Endothelial cell of umbilical vein (primary cell): Measurements from ENCODE around the gene LEPROT. TPM values are rescaled to one million over a fixed set of nuclear protein-coding genes. Genes with fewer than 3 reads are reported as not detected.
A peak's percentile ranks its signal among the peaks of the same experiment; 100 is the strongest.

Experiments
- BruUV-seq: library from RNA; stranded (reverse); fragments of 400-500 nt; replicated peaks from 2 replicates; lab custom pipeline; 2021; lab: Mats Ljungman, UMichigan
- CTCF ChIA-PET: fragments of 300-600, 350-600 bp; sonication (Branson Sonifier 250); formaldehyde crosslinking; loops from one replicate; lab custom pipeline; 2021; ENCODE audit warnings: antibody characterized with exemption, inconsistent platforms; lab: Charles Lee
- POLR2A ChIA-PET: fragments of 300-600, 350-600 bp; sonication (Branson Sonifier 250); formaldehyde crosslinking; loops from one replicate; lab custom pipeline; 2021; ENCODE audit warnings: antibody characterized with exemption, inconsistent platforms; lab: Charles Lee
- DNase-seq: peaks from one replicate; pipeline ENCODE4 v3.0.0-alpha.2; 2011; ENCODE audit warnings: low read depth, low spot score
- FAIRE-seq: peaks from 2 replicates; lab custom pipeline; 2011; peaks lifted over from hg19 to GRCh38; lab: Jason Lieb, UNC
- H2AFZ ChIP-seq: 2 replicates; pipeline ENCODE4 v1.6.0; 2012; ENCODE audit warnings: low read depth, low read length, control low read depth, inconsistent platforms
- H3K27ac ChIP-seq: 2 replicates; pipeline ENCODE4 v1.5.1; 2011; ENCODE audit warnings: low read depth, mild to moderate bottlenecking, control low read depth, low read length, moderate library complexity; ENCODE audit not compliant: insufficient read depth
- H3K27me3 ChIP-seq, 2 experiments: 2 replicates each; pipeline versions ENCODE4 v1.6.0 to v1.6.1; 2011; ENCODE audit warnings: low read length in 2 of 2, mixed read lengths in 1 of 2; ENCODE audit not compliant: control insufficient read depth in 2 of 2, insufficient read depth in 2 of 2
- H3K36me3 ChIP-seq, 2 experiments: 2 replicates in 1 of 2; 3 replicates in 1 of 2; pipeline ENCODE4 v1.5.1; 2011; ENCODE audit warnings: low read length in 2 of 2, mild to moderate bottlenecking in 1 of 2, moderate library complexity in 1 of 2; ENCODE audit not compliant: control insufficient read depth in 2 of 2, insufficient read depth in 2 of 2; ENCODE audit errors: extremely low read depth in 1 of 2
- H3K4me1 ChIP-seq: 3 replicates; pipeline ENCODE4 v1.5.1; 2011; ENCODE audit warnings: mild to moderate bottlenecking, low read length; ENCODE audit not compliant: control insufficient read depth, insufficient read depth; ENCODE audit errors: extremely low read depth
- H3K4me2 ChIP-seq: 2 replicates; pipeline ENCODE4 v1.6.1; 2011; ENCODE audit warnings: low read length, control low read depth, mixed read lengths; ENCODE audit not compliant: insufficient read depth
- H3K4me3 ChIP-seq, 3 experiments: fragments of 200-600 bp in 1 of 3; sonication (generic), shearing (Covaris generic) in 1 of 3; replicated peaks in 1 of 3; 2 replicates each; pipeline ENCODE4 v1.5.1; 2011 to 2016; ENCODE audit warnings: control low read depth in 3 of 3, low read length in 3 of 3, mild to moderate bottlenecking in 2 of 3, inconsistent platforms in 1 of 3, low read depth in 1 of 3, moderate library complexity in 1 of 3; ENCODE audit not compliant: insufficient read depth in 1 of 3
- H3K79me2 ChIP-seq: 2 replicates; pipeline ENCODE4 v1.6.0; 2012; ENCODE audit warnings: low read length, inconsistent platforms; ENCODE audit not compliant: control insufficient read depth, insufficient read depth
- H3K9ac ChIP-seq: replicated peaks from 2 replicates; pipeline ENCODE3; 2011; ENCODE audit warnings: low read length, control low read depth; ENCODE audit not compliant: insufficient read depth; ENCODE audit errors: extremely low read depth
- H3K9me1 ChIP-seq: replicated peaks from 3 replicates; pipeline ENCODE4 v1.6.0; 2011; ENCODE audit warnings: mild to moderate bottlenecking, low read length; ENCODE audit not compliant: control insufficient read depth, insufficient read depth; ENCODE audit errors: extremely low read depth
- H3K9me3 ChIP-seq: replicated peaks from 2 replicates; pipeline ENCODE4 v1.5.1; 2012; ENCODE audit warnings: low read length, inconsistent platforms; ENCODE audit not compliant: control insufficient read depth, insufficient read depth
- H4K20me1 ChIP-seq: replicated peaks from 2 replicates; pipeline ENCODE3; 2011; ENCODE audit warnings: mild to moderate bottlenecking, low read length; ENCODE audit not compliant: control insufficient read depth, insufficient read depth; ENCODE audit errors: extremely low read depth
- CTCF ChIP-seq, 2 donors: IDR thresholded peaks; 1 replicate in 1 of 2; 2 replicates in 1 of 2; pipeline ENCODE4 v1.5.1; 2011; ENCODE audit warnings: low read length in 2 of 2, mild to moderate bottlenecking in 2 of 2, moderate library complexity in 2 of 2, control low read depth in 1 of 2, inconsistent platforms in 1 of 2, low read depth in 1 of 2; ENCODE audit not compliant: insufficient read depth in 1 of 2; ENCODE audit errors: extremely low read depth in 1 of 2
- EZH2 ChIP-seq: IDR thresholded peaks from 2 replicates; pipeline ENCODE4 v1.6.1; 2012; ENCODE audit warnings: borderline replicate concordance, low read depth, mild to moderate bottlenecking, moderate library complexity, low read length, inconsistent platforms; ENCODE audit not compliant: severe bottlenecking
- GATA2 ChIP-seq: IDR thresholded peaks from 2 replicates; pipeline ENCODE4 v1.7.0; 2011; ENCODE audit warnings: low read depth, mild to moderate bottlenecking, moderate library complexity, mixed read lengths, low read length; ENCODE audit not compliant: insufficient read length, insufficient read depth
- JUN ChIP-seq: IDR thresholded peaks from 2 replicates; pipeline ENCODE4 v1.6.1; 2011; ENCODE audit warnings: borderline replicate concordance, low read depth; ENCODE audit not compliant: insufficient read length, insufficient read depth
- MYC ChIP-seq: IDR thresholded peaks from one replicate; pipeline ENCODE4 v1.6.1; 2011; ENCODE audit warnings: mild to moderate bottlenecking, low read depth, low read length
- POLR2A ChIP-seq: IDR thresholded peaks from 2 replicates; pipeline ENCODE4 v1.6.1; 2012; ENCODE audit warnings: low read depth, mild to moderate bottlenecking, control low read depth, low read length
- POLR2AphosphoS5 ChIP-seq: IDR thresholded peaks from 2 replicates; pipeline ENCODE4 v1.6.1; 2012; ENCODE audit warnings: low read depth, mild to moderate bottlenecking, control low read depth, low read length, moderate library complexity; ENCODE audit not compliant: insufficient read depth
- dilution Hi-C: fragments of 300-500 bp; cut with MboI; formaldehyde crosslinking; loops from one replicate; pipeline ENCODE4 v1.15.0; 2019; ENCODE audit warnings: low sequenced_read_pairs; ENCODE audit not compliant: extremely low pct_ligation_motif_present
- intact Hi-C: fragments of 100-400 bp; cut with micrococcal nuclease; formaldehyde crosslinking; loops from one replicate; pipeline ENCODE4 v1.10.0; 2022
- polyA plus RNA-seq, 4 experiments: library from polyadenylated mRNA; depleted of rRNA in 3 of 4; stranded (reverse) in 3 of 4; unstranded in 1 of 4; fragments of >200 nt; gene quantifications; 2 replicates each; pipeline versions ENCODE4 v1.2.1 to v1.2.3, GENCODE V29; 2011 to 2012; ENCODE audit warnings: missing spikeins in 1 of 4
- total RNA-seq: library from RNA; stranded (reverse); gene quantifications from 2 replicates; pipeline ENCODE4 v1.2.3, GENCODE V29; 2021

The LEPROT gene
- total and polyA plus RNA-seq, 2 donors (not counting 3 experiments of a cell fraction or from before 2014, with no cell fraction given), result 80.6 to 94.8 TPM

DNA sequence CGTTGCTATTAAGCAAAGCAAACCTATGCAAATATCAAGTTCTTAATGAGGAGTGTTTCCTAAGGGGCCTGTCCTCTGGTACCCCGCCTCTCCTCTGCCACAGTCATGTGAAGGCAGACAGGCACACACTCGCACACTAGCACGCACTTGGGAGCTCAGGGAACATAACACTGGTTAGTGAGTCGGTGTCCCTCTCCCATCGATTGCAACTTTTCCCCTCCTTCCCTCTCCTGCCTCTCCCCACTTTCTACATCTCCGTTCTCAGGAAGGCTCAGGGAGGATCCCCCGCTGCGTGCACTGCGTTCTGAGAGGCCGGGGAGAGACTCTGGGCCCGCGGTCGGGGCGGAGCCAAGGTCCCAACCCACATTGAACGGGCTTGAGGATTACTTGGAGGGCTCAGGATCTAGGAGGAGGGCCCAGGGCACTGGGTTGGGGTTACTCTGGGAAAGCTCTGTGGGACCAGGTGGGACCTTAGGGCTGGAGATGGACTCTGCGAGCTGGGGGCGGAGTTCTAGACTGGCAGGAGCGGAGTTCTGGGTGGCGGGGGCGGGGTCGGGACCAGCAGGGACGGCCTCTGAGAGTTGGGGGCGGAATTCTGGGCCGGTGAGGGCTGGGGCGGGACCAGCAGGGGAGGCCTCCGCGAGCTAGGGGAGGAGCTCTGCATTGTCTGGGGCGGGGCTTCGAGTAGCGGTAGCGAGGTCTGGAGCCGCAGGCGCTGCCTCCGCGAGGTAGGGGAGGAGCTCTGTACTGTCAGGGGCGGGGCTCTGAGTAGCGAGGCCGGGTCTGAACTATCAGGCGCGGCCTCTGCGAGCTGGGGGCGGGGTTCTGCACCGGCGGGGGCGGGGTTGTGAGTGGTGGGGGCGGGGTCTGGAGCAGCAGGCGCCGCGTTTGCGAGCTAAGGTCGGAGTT lies 533 bp upstream of the LEPROT start:
- FAIRE-seq (peak; percentile 92), DNase-seq (peak; percentile 99)
- no peaks in the 10 kb centered on the region for H3K9me1 ChIP-seq
- peak overlapping the region; percentile 88 for H3K4me2 ChIP-seq
- no TSS peak for BruUV-seq
- ChIA-PET CTCF (interaction anchor here (0.7 to 3.2 kb wide), 10 partner anchors 10 to 345 kb away, joined by 3 to 31 read pairs (median 6); no protein-coding TSS in a partner anchor), POLR2A (interaction anchor here (0.6 to 1.4 kb wide), 5 partner anchors 10 to 165 kb away, joined by 3 to 6 read pairs (median 5); no protein-coding TSS in a partner anchor)
- H2AFZ ChIP-seq, result peak overlapping the region; percentile 98
- no peaks in the 10 kb centered on the region for H3K27me3 ChIP-seq
- H3K27ac ChIP-seq, result peak overlapping the region; percentile 62
- dilution Hi-C loops, result no loop called here
- H4K20me1 ChIP-seq, result no peaks in the 10 kb centered on the region
- no peaks in the 10 kb centered on the region for H3K9me3 ChIP-seq
- TF ChIP-seq EZH2, result no peak
- TF ChIP-seq POLR2A, result peak; percentile 5
- peaks cover 32% of the 10 kb centered on the region for H3K79me2 ChIP-seq
- H3K9ac ChIP-seq, result peak overlapping the region; percentile 91
- H3K36me3 ChIP-seq, result no peaks in the 10 kb centered on the region
- peaks cover 37% of the 10 kb centered on the region for H3K4me1 ChIP-seq
- intact Hi-C loops, result loop anchor here (1.0 to 10.0 kb wide), 14 partner anchors 10 to 1512 kb away; partner anchors contain the start of genes AK4 and PDE4B
- H3K4me3 ChIP-seq, result peak overlapping the region; percentile 64 to 76 (median 71)

GRCh38 chr1:65421351-65422025 lies 1.0 kb downstream of the LEPROT start:
- no TSS peak for BruUV-seq
- H3K27ac ChIP-seq, result peak overlapping the region; percentile 85
- peak; percentile 93 for DNase-seq
- H3K4me3 ChIP-seq, result peak overlapping the region; percentile 48 to 79 (median 76)
- H3K4me2 ChIP-seq, result peak overlapping the region; percentile 94
- ChIA-PET POLR2A (no interaction called here), CTCF (interaction anchor here (0.7 to 2.1 kb wide), 4 partner anchors 9 to 266 kb away, joined by 3 to 16 read pairs (median 9); no protein-coding TSS in a partner anchor)
- no peaks in the 10 kb centered on the region for H3K27me3 ChIP-seq
- dilution Hi-C loops, result no loop called here
- peaks cover 2 to 3% of the 10 kb centered on the region in 2 experiments for H3K36me3 ChIP-seq
- no peaks in the 10 kb centered on the region for H4K20me1 ChIP-seq
- H3K9ac ChIP-seq, result peak overlapping the region; percentile 91
- intact Hi-C loops, result loop anchor here (2.0 to 10.0 kb wide), 9 partner anchors 105 to 1511 kb away; partner anchors contain the start of genes AK4 and PDE4B
- no peaks in the 10 kb centered on the region for H3K9me1 ChIP-seq
- H3K9me3 ChIP-seq, result no peaks in the 10 kb centered on the region
- H3K4me1 ChIP-seq, result peaks cover 53% of the 10 kb centered on the region
- FAIRE-seq, result no peak
- H3K79me2 ChIP-seq, result peaks cover 38% of the 10 kb centered on the region
- TF ChIP-seq CTCF (IDR thresholded peaks at IDR 0.05; ENCODE audit: extremely low read depth in 1 of 2, insufficient read depth in 1 of 2, low read depth in 1 of 2, low read length in 2 of 2) (no peak), POLR2AphosphoS5 (no peak), JUN (no peak), GATA2 (peak; percentile 58), EZH2 (no peak), MYC (no peak)
- H2AFZ ChIP-seq, result no peak overlapping the region
